Measurements from ENCODE around the gene TRAPPC2. TPM values are rescaled to one million over a fixed set of nuclear protein-coding genes. Genes with fewer than 3 reads are reported as not detected.

The TRAPPC2 gene
- total and polyA plus RNA-seq, 2 of the 13 experiments (the other 11 are each of a cell fraction or from before 2014, with no cell fraction given): 4.4 to 8.1 TPM

GRCh38 chrX:13688958-13689740, 45.3 kb downstream of the TRAPPC2 start, which contains the start of gene RAB9A (continued):
- TF ChIP-seq ZGPAT (CRISPR knock-in tag; IDR thresholded peaks at IDR 0.05): peak; percentile 53; the same call in 1 of the 2 replicates
- TF ChIP-seq HDAC1 (CRISPR knock-in tag; IDR thresholded peaks at IDR 0.05): no peak; the same call in 1 of the 2 replicates
- peak; percentile 72; the same call in 1 of the 2 replicates for TF ChIP-seq KDM2A (CRISPR knock-in tag; IDR thresholded peaks at IDR 0.05; ENCODE audit: borderline replicate concordance, low read depth)
- TF ChIP-seq SP4 (CRISPR knock-in tag; IDR thresholded peaks at IDR 0.05): peak; percentile 60; the same call in 1 of the 2 replicates
- peak; percentile 26; the same call in 1 of the 2 replicates for TF ChIP-seq KMT2A (CRISPR knock-in tag; IDR thresholded peaks at IDR 0.05)
- TF ChIP-seq PCBP1 (IDR thresholded peaks at IDR 0.05; ENCODE audit: borderline replicate concordance, low read depth, low read length): no peak
- no peak for TF ChIP-seq SIN3A (IDR thresholded peaks at IDR 0.05; ENCODE audit: borderline replicate concordance, low read depth, low read length)
- TF ChIP-seq POLR2G (IDR thresholded peaks at IDR 0.05; ENCODE audit: low read depth, low read length): peak; percentile 82
- no peak for TF ChIP-seq ATF1 (CRISPR knock-in tag; IDR thresholded peaks at IDR 0.05)
- TF ChIP-seq ISL2 (CRISPR knock-in tag; IDR thresholded peaks at IDR 0.05): no peak
- TF ChIP-seq ZNF468 (CRISPR knock-in tag; IDR thresholded peaks at IDR 0.05): no peak
- peak; percentile 56; the same call in 1 of the 2 replicates for TF ChIP-seq DRAP1 (CRISPR knock-in tag; IDR thresholded peaks at IDR 0.05)
- TF ChIP-seq STAT5B (CRISPR knock-in tag; IDR thresholded peaks at IDR 0.05): no peak
- TF ChIP-seq SP1 (IDR thresholded peaks at IDR 0.05): no peak
- TF ChIP-seq SP1 (CRISPR knock-in tag; IDR thresholded peaks at IDR 0.05): 0 out of 2 replicates have a peak, but pooled peaks have one; percentile 28
- TF ChIP-seq, protein P1, sequence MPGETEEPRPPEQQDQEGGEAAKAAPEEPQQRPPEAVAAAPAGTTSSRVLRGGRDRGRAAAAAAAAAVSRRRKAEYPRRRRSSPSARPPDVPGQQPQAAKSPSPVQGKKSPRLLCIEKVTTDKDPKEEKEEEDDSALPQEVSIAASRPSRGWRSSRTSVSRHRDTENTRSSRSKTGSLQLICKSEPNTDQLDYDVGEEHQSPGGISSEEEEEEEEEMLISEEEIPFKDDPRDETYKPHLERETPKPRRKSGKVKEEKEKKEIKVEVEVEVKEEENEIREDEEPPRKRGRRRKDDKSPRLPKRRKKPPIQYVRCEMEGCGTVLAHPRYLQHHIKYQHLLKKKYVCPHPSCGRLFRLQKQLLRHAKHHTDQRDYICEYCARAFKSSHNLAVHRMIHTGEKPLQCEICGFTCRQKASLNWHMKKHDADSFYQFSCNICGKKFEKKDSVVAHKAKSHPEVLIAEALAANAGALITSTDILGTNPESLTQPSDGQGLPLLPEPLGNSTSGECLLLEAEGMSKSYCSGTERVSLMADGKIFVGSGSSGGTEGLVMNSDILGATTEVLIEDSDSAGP (CRISPR knock-in tag; IDR thresholded peaks at IDR 0.05; ENCODE audit: borderline replicate concordance): peak; percentile 55; the same call in 1 of the 2 replicates
- no peak for TF ChIP-seq MATR3 (CRISPR knock-in tag; IDR thresholded peaks at IDR 0.05)
- no peak for TF ChIP-seq TEF (CRISPR knock-in tag; IDR thresholded peaks at IDR 0.05)
- TF ChIP-seq, protein P2, sequence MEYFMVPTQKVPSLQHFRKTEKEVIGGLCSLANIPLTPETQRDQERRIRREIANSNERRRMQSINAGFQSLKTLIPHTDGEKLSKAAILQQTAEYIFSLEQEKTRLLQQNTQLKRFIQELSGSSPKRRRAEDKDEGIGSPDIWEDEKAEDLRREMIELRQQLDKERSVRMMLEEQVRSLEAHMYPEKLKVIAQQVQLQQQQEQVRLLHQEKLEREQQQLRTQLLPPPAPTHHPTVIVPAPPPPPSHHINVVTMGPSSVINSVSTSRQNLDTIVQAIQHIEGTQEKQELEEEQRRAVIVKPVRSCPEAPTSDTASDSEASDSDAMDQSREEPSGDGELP (IDR thresholded peaks at IDR 0.05; ENCODE audit: borderline replicate concordance, low read depth): peak; percentile 59; the same call in 1 of the 2 replicates
- peak; percentile 89 for TF ChIP-seq YY1 (IDR thresholded peaks at IDR 0.05; ENCODE audit: insufficient read depth, insufficient replicate concordance, low read depth, low read length)
- no peak for TF ChIP-seq LCORL (IDR thresholded peaks at IDR 0.05)
- TF ChIP-seq LCORL (CRISPR knock-in tag; IDR thresholded peaks at IDR 0.05): 0 out of 2 replicates have a peak, but pooled peaks have one; percentile 42
- TF ChIP-seq, protein P3, sequence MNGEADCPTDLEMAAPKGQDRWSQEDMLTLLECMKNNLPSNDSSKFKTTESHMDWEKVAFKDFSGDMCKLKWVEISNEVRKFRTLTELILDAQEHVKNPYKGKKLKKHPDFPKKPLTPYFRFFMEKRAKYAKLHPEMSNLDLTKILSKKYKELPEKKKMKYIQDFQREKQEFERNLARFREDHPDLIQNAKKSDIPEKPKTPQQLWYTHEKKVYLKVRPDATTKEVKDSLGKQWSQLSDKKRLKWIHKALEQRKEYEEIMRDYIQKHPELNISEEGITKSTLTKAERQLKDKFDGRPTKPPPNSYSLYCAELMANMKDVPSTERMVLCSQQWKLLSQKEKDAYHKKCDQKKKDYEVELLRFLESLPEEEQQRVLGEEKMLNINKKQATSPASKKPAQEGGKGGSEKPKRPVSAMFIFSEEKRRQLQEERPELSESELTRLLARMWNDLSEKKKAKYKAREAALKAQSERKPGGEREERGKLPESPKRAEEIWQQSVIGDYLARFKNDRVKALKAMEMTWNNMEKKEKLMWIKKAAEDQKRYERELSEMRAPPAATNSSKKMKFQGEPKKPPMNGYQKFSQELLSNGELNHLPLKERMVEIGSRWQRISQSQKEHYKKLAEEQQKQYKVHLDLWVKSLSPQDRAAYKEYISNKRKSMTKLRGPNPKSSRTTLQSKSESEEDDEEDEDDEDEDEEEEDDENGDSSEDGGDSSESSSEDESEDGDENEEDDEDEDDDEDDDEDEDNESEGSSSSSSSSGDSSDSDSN (CRISPR knock-in tag; IDR thresholded peaks at IDR 0.05): peak; percentile 88
